Measurements from ENCODE around the gene MOB3B.

DNA sequence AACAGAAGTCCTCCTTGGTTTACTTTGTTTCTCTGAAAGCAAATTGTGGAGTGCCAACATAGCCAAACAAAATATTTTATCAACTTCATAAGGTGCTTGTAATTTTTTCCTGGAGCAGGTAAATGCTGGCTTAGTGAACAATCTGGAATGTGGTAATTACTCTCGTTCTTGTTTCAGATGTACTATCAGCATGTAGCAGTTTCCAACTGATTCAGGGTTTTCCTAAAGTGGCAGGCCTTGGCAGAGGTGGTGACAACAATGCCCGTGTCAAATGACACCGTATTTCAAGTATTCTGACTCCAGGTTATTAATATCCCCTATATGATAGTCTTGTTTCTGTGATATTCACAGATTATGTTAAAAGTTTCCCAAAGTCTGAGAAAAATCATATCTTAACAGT, 42.4 kb upstream of the MOB3B start:
- TF ChIP-seq TCF7L2 (IDR thresholded peaks at IDR 0.05; ENCODE audit: low read depth, low read length) (no peak), SIN3A (IDR thresholded peaks at IDR 0.05; ENCODE audit: borderline replicate concordance, insufficient read depth, low read depth, low read length) (no peak), POLR2AphosphoS5 (IDR thresholded peaks at IDR 0.05; ENCODE audit: low read depth, low read length) (no peak)
- TF ChIP-seq, protein P1, sequence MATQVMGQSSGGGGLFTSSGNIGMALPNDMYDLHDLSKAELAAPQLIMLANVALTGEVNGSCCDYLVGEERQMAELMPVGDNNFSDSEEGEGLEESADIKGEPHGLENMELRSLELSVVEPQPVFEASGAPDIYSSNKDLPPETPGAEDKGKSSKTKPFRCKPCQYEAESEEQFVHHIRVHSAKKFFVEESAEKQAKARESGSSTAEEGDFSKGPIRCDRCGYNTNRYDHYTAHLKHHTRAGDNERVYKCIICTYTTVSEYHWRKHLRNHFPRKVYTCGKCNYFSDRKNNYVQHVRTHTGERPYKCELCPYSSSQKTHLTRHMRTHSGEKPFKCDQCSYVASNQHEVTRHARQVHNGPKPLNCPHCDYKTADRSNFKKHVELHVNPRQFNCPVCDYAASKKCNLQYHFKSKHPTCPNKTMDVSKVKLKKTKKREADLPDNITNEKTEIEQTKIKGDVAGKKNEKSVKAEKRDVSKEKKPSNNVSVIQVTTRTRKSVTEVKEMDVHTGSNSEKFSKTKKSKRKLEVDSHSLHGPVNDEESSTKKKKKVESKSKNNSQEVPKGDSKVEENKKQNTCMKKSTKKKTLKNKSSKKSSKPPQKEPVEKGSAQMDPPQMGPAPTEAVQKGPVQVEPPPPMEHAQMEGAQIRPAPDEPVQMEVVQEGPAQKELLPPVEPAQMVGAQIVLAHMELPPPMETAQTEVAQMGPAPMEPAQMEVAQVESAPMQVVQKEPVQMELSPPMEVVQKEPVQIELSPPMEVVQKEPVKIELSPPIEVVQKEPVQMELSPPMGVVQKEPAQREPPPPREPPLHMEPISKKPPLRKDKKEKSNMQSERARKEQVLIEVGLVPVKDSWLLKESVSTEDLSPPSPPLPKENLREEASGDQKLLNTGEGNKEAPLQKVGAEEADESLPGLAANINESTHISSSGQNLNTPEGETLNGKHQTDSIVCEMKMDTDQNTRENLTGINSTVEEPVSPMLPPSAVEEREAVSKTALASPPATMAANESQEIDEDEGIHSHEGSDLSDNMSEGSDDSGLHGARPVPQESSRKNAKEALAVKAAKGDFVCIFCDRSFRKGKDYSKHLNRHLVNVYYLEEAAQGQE (IDR thresholded peaks at IDR 0.05; ENCODE audit: insufficient read depth in 1 of 2, low read depth in 2 of 2, low read length in 1 of 2), result no peak
- TF ChIP-seq, protein P2, sequence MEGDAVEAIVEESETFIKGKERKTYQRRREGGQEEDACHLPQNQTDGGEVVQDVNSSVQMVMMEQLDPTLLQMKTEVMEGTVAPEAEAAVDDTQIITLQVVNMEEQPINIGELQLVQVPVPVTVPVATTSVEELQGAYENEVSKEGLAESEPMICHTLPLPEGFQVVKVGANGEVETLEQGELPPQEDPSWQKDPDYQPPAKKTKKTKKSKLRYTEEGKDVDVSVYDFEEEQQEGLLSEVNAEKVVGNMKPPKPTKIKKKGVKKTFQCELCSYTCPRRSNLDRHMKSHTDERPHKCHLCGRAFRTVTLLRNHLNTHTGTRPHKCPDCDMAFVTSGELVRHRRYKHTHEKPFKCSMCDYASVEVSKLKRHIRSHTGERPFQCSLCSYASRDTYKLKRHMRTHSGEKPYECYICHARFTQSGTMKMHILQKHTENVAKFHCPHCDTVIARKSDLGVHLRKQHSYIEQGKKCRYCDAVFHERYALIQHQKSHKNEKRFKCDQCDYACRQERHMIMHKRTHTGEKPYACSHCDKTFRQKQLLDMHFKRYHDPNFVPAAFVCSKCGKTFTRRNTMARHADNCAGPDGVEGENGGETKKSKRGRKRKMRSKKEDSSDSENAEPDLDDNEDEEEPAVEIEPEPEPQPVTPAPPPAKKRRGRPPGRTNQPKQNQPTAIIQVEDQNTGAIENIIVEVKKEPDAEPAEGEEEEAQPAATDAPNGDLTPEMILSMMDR (IDR thresholded peaks at IDR 0.05), result no peak

All from Panc1 (cell line).